Cardiac muscle cell (in vitro differentiated cells and primary cell): ENCODE data around the gene PELI2. TPM values are rescaled to one million over a fixed set of nuclear protein-coding genes. Genes with fewer than 3 reads are reported as not detected.

ENCODE experiments used
- DNase-seq, 2 donors: peaks; one replicate each; pipeline versions ENCODE4 v3.0.0 to v3.0.0-alpha.2; 2010 to 2017; ENCODE audit warnings: low read depth in 1 of 2, low spot score in 1 of 2
- H3K27ac ChIP-seq: fragments of 200-600 bp; sonication (generic); 2 replicates; pipeline ENCODE4 v1.5.1; 2016
- H3K27me3 ChIP-seq: fragments of 200-600 bp; sonication (generic); 2 replicates; pipeline ENCODE4 v1.6.0; 2016; ENCODE audit warnings: control low read depth
- H3K36me3 ChIP-seq: fragments of 200-600 bp; sonication (generic); 2 replicates; pipeline ENCODE4 v1.5.1; 2016; ENCODE audit warnings: control low read depth
- H3K4me1 ChIP-seq: fragments of 200-600 bp; sonication (generic); 2 replicates; pipeline ENCODE4 v1.8.1; 2017; ENCODE audit warnings: low read depth, mild to moderate bottlenecking, mixed run types
- H3K4me3 ChIP-seq: fragments of 200-600 bp; sonication (generic); 2 replicates; pipeline ENCODE4 v1.5.1; 2016; ENCODE audit warnings: mild to moderate bottlenecking
- H3K9me3 ChIP-seq: fragments of 200-600 bp; sonication (generic); 2 replicates; pipeline ENCODE4 v1.5.1; 2017; ENCODE audit warnings: low read depth, mild to moderate bottlenecking, control low read depth
- CTCF ChIP-seq: IDR thresholded peaks from 2 replicates; pipeline ENCODE4 v1.5.1; 2012; ENCODE audit warnings: low read depth, mild to moderate bottlenecking, low read length
- polyA plus RNA-seq: library from polyadenylated mRNA; unstranded; fragments of >200 nt; fragmentation: Nextera tagmentation; extraction: Ambion mirVana; gene quantifications from 2 replicates; pipeline ENCODE4 v1.2.1, GENCODE V29; 2016
- total RNA-seq: library from RNA; depleted of rRNA; stranded (reverse); fragments of >200 nt; gene quantifications from 2 replicates; pipeline ENCODE4 v1.2.3, GENCODE V29; 2016

The PELI2 gene
- total and polyA plus RNA-seq, 2 experiments from 2014 or later: 1.7 to 4.9 TPM

GRCh38 chr14:56268039-56268438 lies 149.8 kb downstream of the PELI2 start:
- no peaks in the 10 kb centered on the region for H3K9me3 ChIP-seq
- DNase-seq: no peak
- H3K36me3 ChIP-seq: no peaks in the 10 kb centered on the region
- H3K27me3 ChIP-seq: no peaks in the 10 kb centered on the region
- H3K4me3 ChIP-seq: no peak overlapping the region
- no peaks in the 10 kb centered on the region for H3K4me1 ChIP-seq
- no peak overlapping the region for H3K27ac ChIP-seq
- no peak for TF ChIP-seq CTCF

- no peak for TF ChIP-seq CTCF
- no peaks in the 10 kb centered on the region for H3K36me3 ChIP-seq
These were observed 150.5 kb downstream of the PELI2 start for GRCh38 chr14:56268673-56269072.

GRCh38 chr14:56270921-56271320 lies 152.7 kb downstream of the PELI2 start:
- DNase-seq: no peak
- H3K4me3 ChIP-seq: no peak overlapping the region
- TF ChIP-seq CTCF: no peak
- no peaks in the 10 kb centered on the region for H3K36me3 ChIP-seq
- H3K4me1 ChIP-seq: no peaks in the 10 kb centered on the region
- H3K9me3 ChIP-seq: no peaks in the 10 kb centered on the region
- H3K27me3 ChIP-seq: no peaks in the 10 kb centered on the region
- H3K27ac ChIP-seq: no peak overlapping the region

More at GRCh38 chr14:56268673-56269072, 150.5 kb downstream of the PELI2 start:
- DNase-seq: no peak
- H3K4me3 ChIP-seq: no peak overlapping the region
- H3K27me3 ChIP-seq: no peaks in the 10 kb centered on the region
- H3K9me3 ChIP-seq: no peaks in the 10 kb centered on the region
- H3K4me1 ChIP-seq: no peaks in the 10 kb centered on the region
- no peak overlapping the region for H3K27ac ChIP-seq

GRCh38 chr14:56271970-56272369 lies 153.8 kb downstream of the PELI2 start:
- no peak for TF ChIP-seq CTCF
- Histone ChIP-seq H3K9me3 (no peaks in the 10 kb centered on the region), H3K36me3 (no peaks in the 10 kb centered on the region), H3K27me3 (no peaks in the 10 kb centered on the region), H3K4me3 (no peak overlapping the region), H3K27ac (no peak overlapping the region), H3K4me1 (no peaks in the 10 kb centered on the region)
- peak in 1 of 2 donors; percentile 57 for DNase-seq

- Histone ChIP-seq H3K36me3 (no peaks in the 10 kb centered on the region), H3K4me1 (no peaks in the 10 kb centered on the region), H3K4me3 (no peak overlapping the region), H3K27ac (no peak overlapping the region), H3K27me3 (no peaks in the 10 kb centered on the region), H3K9me3 (no peaks in the 10 kb centered on the region)
- TF ChIP-seq CTCF: no peak
- peak in 1 of 2 donors; percentile 20 for DNase-seq
These were observed 154.9 kb downstream of the PELI2 start for GRCh38 chr14:56273155-56273554.

- Histone ChIP-seq H3K27me3 (no peaks in the 10 kb centered on the region), H3K4me3 (no peak overlapping the region), H3K27ac (no peak overlapping the region), H3K9me3 (no peaks in the 10 kb centered on the region), H3K36me3 (no peaks in the 10 kb centered on the region), H3K4me1 (no peaks in the 10 kb centered on the region)
- no peak for TF ChIP-seq CTCF
- DNase-seq: peak in 1 of 2 donors; percentile 32
These were observed 155.7 kb downstream of the PELI2 start for GRCh38 chr14:56273951-56274350.
